Measurements from ENCODE around the gene MRE11.
"Not testable (repeated sequence)": the region's sequence is repeated elsewhere in the genome, so short reads cannot be mapped to it uniquely, and the experiment has no call there.

The MRE11 gene

DNA sequence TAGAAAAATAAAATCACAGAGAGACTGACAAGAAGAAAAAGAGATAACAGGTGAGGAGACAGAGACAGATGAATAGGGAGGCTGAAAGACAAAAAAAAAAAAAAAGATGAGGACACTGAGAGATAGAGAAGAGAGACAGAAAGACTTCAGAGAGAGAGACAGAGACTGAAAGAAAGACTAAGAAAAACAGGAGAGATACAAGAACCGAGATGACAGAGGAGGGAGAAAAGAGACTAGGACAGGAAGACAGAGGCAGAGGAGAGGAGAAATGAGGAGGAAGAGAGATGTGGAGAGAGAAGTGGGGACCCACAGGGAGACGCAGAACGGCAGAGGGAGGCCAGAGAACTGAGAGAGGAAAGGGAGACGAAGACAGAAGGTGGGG is 93.2 kb downstream of the MRE11 start:
- H3K27ac ChIP-seq: no peak overlapping the region
- no peak for TF ChIP-seq ZFX (IDR thresholded peaks at IDR 0.05)

DNA sequence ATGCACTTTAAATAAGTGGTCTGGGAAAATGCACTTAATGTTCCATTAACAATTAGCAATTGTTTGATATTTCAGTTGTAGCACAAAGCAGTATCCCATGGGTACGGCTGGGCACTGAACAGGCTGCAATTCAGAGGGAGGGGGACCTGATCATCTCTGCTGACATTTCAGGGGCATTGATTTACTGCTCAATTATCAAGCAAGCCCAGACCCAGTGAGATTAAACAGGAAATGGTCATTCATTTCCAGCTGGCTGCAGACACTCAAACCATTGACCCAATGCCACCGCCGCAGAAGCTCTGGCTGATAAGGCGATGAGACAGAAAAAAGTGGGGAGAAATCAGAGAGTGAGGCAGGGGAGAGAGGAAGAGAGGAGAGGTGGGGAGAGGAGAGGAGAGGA is 93.6 kb downstream of the MRE11 start:
- no peak overlapping the region for H3K27ac ChIP-seq
- TF ChIP-seq ZFX (IDR thresholded peaks at IDR 0.05): no peak
- TF ChIP-seq, protein P1, sequence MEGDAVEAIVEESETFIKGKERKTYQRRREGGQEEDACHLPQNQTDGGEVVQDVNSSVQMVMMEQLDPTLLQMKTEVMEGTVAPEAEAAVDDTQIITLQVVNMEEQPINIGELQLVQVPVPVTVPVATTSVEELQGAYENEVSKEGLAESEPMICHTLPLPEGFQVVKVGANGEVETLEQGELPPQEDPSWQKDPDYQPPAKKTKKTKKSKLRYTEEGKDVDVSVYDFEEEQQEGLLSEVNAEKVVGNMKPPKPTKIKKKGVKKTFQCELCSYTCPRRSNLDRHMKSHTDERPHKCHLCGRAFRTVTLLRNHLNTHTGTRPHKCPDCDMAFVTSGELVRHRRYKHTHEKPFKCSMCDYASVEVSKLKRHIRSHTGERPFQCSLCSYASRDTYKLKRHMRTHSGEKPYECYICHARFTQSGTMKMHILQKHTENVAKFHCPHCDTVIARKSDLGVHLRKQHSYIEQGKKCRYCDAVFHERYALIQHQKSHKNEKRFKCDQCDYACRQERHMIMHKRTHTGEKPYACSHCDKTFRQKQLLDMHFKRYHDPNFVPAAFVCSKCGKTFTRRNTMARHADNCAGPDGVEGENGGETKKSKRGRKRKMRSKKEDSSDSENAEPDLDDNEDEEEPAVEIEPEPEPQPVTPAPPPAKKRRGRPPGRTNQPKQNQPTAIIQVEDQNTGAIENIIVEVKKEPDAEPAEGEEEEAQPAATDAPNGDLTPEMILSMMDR (conservative IDR thresholded peaks at IDR 0.05): no peak

DNA sequence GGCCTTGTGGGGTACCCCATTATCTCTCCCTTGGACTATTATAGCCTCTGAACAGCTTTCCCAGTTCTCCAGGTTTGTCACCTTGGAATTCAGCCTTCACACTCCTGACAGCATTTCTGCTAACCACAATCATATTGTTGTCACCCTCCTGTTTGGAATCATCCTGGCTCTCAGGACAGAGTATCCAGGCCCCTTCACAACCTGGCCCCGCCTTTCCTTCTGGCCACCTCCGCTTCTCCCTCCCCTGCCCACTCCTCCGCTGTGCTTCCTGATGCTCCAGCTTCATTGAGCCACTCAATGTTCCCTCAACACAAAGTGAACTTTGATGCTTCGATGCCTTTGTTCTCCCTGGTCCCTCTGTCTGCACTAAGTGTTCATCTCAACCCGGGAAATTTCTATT is 95.5 kb downstream of the MRE11 start:
- H3K27ac ChIP-seq: no peak overlapping the region
- no peak for TF ChIP-seq ZFX (IDR thresholded peaks at IDR 0.05)
- TF ChIP-seq, protein P1 (conservative IDR thresholded peaks at IDR 0.05): no peak

DNA sequence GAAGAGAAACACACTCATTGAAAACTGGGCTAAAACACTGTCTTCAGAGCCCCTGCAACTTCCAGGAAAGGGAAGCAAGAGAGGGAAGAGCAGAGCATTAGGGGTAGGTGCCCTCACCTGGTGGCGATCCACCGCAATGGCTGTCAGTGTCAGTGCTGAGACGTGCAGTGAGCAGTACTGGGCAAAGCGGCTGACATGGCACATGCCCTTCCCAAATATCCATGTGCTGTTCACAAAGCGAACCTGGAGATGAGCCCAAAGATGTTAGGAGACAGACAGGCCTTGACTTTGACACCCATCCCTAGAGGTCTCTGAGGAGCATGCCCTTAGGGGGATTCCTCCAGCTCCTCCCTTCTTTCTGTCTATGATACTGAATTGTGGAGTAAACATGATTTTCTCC is 97.4 kb downstream of the MRE11 start:
- no peak for TF ChIP-seq ZFX (IDR thresholded peaks at IDR 0.05)
- TF ChIP-seq, protein P1 (conservative IDR thresholded peaks at IDR 0.05): no peak

DNA sequence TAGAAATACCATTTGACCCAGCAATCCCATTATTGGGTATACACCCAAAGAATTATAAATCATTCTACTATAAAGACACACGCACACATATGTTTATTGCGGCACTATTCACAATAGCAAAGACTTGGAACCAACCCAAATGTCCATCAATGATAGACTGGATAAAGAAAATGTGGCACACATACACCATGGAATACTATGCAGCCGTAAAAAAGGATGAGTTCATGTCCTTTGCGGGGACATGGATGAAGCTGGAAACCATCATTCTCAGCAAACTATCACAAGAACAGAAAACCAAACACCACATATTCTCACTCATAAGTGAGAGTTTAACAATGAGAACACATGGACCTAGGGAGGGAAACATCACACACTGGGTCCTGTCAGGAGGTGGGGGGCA is 101.7 kb downstream of the MRE11 start:
- H3K27ac ChIP-seq: not testable (repeated sequence)

More for the DNA sequence above, 97.4 kb downstream of the MRE11 start:
- no peak overlapping the region for H3K27ac ChIP-seq

DNA sequence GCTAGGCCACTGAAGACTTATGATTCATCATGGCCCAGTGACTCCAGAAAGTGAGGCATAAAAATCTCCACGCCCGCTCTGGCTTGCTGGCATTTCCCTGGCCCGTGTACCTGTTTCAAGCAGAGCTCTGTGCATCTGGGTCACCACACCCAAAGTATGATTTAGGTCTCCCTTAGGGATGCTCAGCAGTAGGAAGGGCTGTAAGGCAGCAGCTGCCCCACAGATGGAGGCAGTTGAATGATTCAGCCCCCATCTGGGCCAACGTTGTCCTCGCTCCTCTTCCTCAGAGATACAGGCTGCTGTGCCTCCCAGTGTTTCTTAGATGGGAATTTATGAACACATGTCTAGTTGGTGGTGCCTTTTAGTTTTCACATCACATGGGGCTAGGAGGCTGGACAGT is 114.0 kb downstream of the MRE11 start:
- TF ChIP-seq, protein P1 (conservative IDR thresholded peaks at IDR 0.05): no peak
- TF ChIP-seq ZFX (IDR thresholded peaks at IDR 0.05): no peak
- H3K27ac ChIP-seq: no peak overlapping the region

DNA sequence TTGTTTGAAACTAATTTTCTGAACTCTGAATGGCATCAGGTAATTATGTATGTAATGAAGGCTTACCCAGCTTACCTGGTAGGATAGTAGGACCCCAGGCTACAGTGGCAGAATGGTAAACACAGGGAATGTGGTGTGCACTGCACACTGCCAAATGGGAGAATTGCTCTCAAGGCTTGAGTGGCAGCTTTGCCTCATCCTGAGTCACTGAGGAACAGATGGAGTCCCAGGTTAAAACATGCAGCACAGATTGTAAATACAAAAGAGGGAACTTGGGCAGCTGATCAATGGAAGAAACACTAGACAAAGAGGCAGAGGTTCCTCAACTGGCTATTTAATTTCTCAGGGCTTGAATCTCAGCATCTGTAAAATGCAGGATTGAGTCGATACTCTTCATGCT is 116.8 kb downstream of the MRE11 start:
- TF ChIP-seq ZFX (IDR thresholded peaks at IDR 0.05): no peak
- TF ChIP-seq, protein P1 (conservative IDR thresholded peaks at IDR 0.05): no peak
- H3K27ac ChIP-seq: no peak overlapping the region

DNA sequence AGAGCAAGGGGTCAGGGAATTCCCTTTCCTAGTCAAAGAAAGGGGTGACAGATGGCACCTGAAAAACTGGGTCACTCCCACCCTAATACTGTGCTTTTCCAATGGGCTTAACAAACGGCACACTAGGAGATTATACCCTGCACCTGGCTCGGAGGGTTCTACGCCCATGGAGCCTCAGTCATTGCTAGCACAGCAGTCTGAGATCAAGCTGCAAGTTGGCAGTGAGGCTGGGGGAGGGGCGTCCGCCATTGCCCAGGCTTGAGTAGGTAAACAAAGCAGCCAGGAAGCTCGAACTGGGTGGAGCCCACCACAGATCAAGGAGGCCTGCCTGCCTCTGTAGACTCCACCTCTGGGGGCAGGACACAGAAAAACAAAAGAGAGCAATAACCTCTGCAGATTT is 123.1 kb downstream of the MRE11 start:
- H3K27ac ChIP-seq: not testable (repeated sequence)

Measured in C4-2B (cell line).